GM21367 (cell line): ENCODE results near the gene HMGB1.

ENCODE experiments used
- ATAC-seq: cut with Tn5 transposase; IDR thresholded peaks from one replicate; pipeline ENCODE4 v1.9.1; 2021; ENCODE audit not compliant: unreplicated experiment

The HMGB1 gene

GRCh38 chr13:30465593-30466357 lies at the start of gene HMGB1:
Gene HMGB1, minus strand, starts transcription at chr13:30465936. Its CDS starts 2,256 bp downstream, at chr13:30463680.
- peak; percentile 83 for ATAC-seq

GRCh38 chr13:30510811-30511371 lies 45.2 kb upstream of the HMGB1 start:
- ATAC-seq, result no peak

GRCh38 chr13:30510091-30510490 lies 44.4 kb upstream of the HMGB1 start:
- no peak for ATAC-seq

- no peak for ATAC-seq
Observed at GRCh38 chr13:30509254-30510050, 43.7 kb upstream of the HMGB1 start.

GRCh38 chr13:30504081-30504480 lies 38.3 kb upstream of the HMGB1 start:
- ATAC-seq, result no peak

GRCh38 chr13:30502237-30502636 lies 36.5 kb upstream of the HMGB1 start:
- ATAC-seq, result no peak

- no peak for ATAC-seq
Observed at GRCh38 chr13:30499338-30499737, 33.6 kb upstream of the HMGB1 start.

- no peak for ATAC-seq
Observed at GRCh38 chr13:30496147-30496546, 30.4 kb upstream of the HMGB1 start.

- no peak for ATAC-seq
Observed at GRCh38 chr13:30495746-30496145, 30.0 kb upstream of the HMGB1 start.

- no peak for ATAC-seq
Observed at GRCh38 chr13:30493658-30494381, 28.1 kb upstream of the HMGB1 start.

GRCh38 chr13:30487075-30487470 lies 21.3 kb upstream of the HMGB1 start:
- no peak for ATAC-seq

GRCh38 chr13:30486230-30487074 lies 20.7 kb upstream of the HMGB1 start:
- no peak for ATAC-seq

- no peak for ATAC-seq
Observed at GRCh38 chr13:30481241-30481760, 15.6 kb upstream of the HMGB1 start.

- no peak for ATAC-seq
Observed at GRCh38 chr13:30480292-30480950, 14.7 kb upstream of the HMGB1 start.

- no peak for ATAC-seq
Observed at GRCh38 chr13:30479883-30480219, 14.1 kb upstream of the HMGB1 start.

- no peak for ATAC-seq
Observed at GRCh38 chr13:30479154-30479882, 13.6 kb upstream of the HMGB1 start.

GRCh38 chr13:30477346-30478195 lies 11.8 kb upstream of the HMGB1 start:
- peak; percentile 84 for ATAC-seq

- ATAC-seq, result no peak
Observed at GRCh38 chr13:30473675-30474074, 7.9 kb upstream of the HMGB1 start.
